GM12865 (cell line): ENCODE measurements around the gene MAN1A1.

Experiments
- DNase-seq: peaks from one replicate; pipeline ENCODE4 v3.0.0; 2010; ENCODE audit warnings: low read depth
- H3K4me3 ChIP-seq: 2 replicates; pipeline ENCODE4 v1.5.1; 2011; ENCODE audit warnings: mild to moderate bottlenecking, low read depth, low read length, control low read depth
- TF ChIP-seq, protein P1 (sequence below): IDR thresholded peaks from 2 replicates; pipeline ENCODE4 v1.5.1; 2011; ENCODE audit warnings: low read length, control low read depth, low read depth, inconsistent platforms; ENCODE audit not compliant: insufficient read depth; ENCODE audit errors: missing control alignments

The MAN1A1 gene

DNA sequence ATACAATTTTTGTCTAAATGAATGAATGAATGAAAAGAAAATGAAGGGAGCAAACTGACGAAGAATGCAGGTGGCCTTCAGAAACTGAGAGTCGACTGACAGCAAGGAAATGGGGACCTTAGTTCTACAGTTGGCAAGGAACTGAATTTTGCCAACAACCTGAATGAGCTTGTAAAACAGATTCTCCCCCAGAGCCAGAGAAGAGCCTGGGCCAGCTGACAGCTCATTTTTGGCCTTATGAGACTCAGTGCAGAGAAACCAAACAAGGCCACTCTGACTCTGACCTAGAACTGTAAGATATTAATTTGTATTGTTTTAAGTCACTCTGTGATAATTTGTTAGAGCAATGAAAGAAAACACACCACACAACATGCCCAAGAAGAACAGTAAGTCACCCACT, 21.8 kb downstream of the MAN1A1 start:
- no peak for DNase-seq
- TF ChIP-seq, protein P1, sequence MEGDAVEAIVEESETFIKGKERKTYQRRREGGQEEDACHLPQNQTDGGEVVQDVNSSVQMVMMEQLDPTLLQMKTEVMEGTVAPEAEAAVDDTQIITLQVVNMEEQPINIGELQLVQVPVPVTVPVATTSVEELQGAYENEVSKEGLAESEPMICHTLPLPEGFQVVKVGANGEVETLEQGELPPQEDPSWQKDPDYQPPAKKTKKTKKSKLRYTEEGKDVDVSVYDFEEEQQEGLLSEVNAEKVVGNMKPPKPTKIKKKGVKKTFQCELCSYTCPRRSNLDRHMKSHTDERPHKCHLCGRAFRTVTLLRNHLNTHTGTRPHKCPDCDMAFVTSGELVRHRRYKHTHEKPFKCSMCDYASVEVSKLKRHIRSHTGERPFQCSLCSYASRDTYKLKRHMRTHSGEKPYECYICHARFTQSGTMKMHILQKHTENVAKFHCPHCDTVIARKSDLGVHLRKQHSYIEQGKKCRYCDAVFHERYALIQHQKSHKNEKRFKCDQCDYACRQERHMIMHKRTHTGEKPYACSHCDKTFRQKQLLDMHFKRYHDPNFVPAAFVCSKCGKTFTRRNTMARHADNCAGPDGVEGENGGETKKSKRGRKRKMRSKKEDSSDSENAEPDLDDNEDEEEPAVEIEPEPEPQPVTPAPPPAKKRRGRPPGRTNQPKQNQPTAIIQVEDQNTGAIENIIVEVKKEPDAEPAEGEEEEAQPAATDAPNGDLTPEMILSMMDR, result no peak

DNA sequence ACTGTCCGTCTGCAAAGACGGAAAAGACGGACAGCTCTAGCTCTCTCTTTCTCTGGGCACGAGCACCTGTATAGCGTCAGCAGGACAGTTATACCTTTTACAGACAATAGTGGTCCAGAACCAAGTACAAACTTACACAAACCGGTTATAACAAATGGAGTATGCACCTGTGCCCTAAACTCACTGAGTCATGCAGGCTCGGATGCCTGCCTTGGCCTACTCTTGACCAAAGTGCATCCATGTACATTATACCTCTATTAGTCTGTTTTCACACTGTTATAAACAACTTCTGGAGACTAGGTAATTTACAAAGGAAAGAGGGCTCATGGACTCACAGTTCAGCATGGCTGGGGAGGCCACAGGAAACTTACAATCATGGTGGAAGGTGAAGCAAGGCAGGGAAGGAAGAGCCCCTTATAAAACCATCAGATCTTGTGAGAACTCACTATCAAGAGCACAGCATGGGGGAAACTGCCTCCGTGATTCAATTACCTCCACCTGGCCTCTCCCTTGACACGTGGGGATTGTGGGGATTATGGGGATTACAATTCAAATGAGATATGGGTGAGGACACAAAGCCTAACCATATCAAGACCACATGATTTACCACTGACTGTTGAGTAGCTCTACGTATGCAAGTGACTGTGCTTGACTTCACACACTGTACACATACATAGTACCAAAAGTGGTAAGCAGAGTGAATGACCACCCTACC, 23.1 kb downstream of the MAN1A1 start:
- no peak overlapping the region for H3K4me3 ChIP-seq
- DNase-seq, result no peak
- TF ChIP-seq, protein P1, result no peak

More for the DNA sequence above, 21.8 kb downstream of the MAN1A1 start:
- no peak overlapping the region for H3K4me3 ChIP-seq

DNA sequence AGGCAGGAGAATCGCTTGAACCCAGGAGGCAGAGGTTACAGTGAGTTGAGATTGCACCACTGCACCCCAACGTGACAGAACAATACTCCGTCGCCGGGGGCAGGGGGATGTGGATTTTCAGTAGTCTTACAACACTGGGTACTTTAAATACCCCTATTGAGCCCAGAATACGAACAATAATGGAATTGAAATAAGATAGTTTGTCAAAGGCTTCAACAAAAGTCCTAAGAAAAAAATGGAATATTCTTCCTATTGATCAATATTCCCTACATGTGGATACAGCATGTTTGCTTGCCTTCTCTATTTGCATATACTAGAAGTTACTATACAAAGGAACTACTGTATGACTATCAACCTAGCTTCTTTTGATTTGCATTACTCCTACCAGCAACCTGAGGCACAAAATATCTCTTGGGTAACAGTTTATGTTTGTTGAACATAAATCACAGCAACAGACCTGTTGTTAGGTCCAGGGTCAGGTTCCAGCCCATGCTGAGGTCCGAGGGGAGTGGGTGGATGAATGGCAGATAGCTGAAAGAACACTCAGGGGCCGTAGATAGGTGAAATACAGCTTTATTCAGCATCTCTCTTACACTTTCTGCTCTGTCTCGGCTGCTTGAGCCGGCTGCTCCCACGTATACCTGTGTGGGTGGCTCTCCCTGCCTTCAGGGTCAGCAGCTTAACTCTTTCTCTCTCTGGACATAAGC, 23.8 kb downstream of the MAN1A1 start:
- H3K4me3 ChIP-seq, result no peak overlapping the region
- TF ChIP-seq, protein P1, result no peak
- no peak for DNase-seq

DNA sequence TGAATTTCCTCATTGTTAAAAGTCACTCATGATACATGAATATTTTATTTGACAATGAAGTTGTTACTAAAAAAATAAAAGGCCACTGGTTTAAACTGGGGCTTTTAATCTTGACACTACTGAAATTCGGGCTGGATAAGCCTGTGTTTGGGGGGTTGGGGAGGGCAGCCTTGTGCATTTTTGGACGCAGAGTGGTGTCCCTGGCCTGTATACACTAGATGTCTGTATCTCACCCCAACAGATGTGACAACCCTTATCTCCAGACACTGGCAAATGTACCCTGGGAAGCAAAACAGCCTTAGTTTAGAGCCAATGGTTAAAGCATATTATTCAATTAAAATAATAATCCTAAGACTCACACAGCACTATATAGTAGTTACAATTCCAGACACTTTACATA, 24.8 kb downstream of the MAN1A1 start:
- H3K4me3 ChIP-seq, result no peak overlapping the region
- no peak for DNase-seq
- TF ChIP-seq, protein P1, result no peak

DNA sequence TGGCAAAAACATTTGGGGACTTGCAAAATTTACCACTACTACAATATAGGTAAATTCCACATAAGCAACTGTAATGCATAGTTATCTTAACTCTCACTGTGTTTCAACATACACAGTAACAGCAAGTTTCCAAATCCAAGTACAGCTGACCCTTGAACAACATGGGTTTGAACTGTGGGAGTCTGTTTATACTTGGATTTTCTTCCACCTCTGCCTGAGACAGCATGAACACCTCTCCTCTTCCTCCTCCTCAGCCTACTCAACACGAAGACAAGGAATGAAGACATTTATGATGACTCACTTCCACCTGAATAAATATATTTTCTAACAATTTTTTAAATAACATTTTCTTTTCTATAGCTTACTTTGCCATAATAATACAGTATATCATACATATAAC, 25.6 kb downstream of the MAN1A1 start:
- TF ChIP-seq, protein P1, result no peak
- no peak for DNase-seq
- no peak overlapping the region for H3K4me3 ChIP-seq

DNA sequence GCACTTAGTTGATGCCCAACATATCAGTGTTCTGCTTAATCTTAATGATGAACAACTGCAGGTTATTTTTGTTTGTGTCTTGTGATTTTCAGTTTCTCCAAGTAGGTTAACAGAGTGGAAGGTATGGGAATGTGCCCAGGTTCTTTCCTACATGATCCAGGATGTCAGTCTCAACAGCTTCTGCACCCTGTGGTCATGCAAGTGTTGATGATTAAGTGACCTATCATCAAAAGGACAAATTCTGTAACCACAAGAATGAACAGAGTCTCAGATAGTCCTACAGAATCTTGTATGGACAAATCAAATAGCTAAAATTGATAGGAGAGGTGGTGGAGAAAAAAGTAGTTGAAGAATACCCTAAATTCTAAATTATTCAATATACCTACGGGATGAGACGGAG, 26.1 kb downstream of the MAN1A1 start:
- TF ChIP-seq, protein P1, result no peak
- no peak overlapping the region for H3K4me3 ChIP-seq
- no peak for DNase-seq
